ENCODE data around the gene TSPAN13. TPM values are rescaled to one million over a fixed set of nuclear protein-coding genes. Genes with fewer than 3 reads are reported as not detected.

TSPAN13 gene
- total RNA-seq, 2 donors from 2014 or later = 34.9 to 51.2 TPM

- H3K27me3 Mint-ChIP-seq (ENCODE audit: insufficient read depth) = peaks cover 5% of the 10 kb centered on the region
- H3K9ac ChIP-seq (ENCODE audit: extremely low read depth, low read length, poor library complexity, severe bottlenecking) = peak overlapping the region; percentile 74
- no peaks in the 10 kb centered on the region for H3K9me3 Mint-ChIP-seq
- H3K4me3 ChIP-seq (ENCODE audit: low read length) = peak overlapping the region; percentile 86
- TF ChIP-seq CTCF (conservative IDR thresholded peaks at IDR 0.05) = no peak
- H3K36me3 ChIP-seq (ENCODE audit: control insufficient read depth, insufficient read depth, low read length) = no peaks in the 10 kb centered on the region
- WGBS, 2 experiments (ENCODE audit: insufficient coverage in 1 of 2, insufficient read length in 1 of 2) = 20 to 47% methylated on average over 1 to 6 of the region's 6 CpGs
- H3K4me1 ChIP-seq (ENCODE audit: control insufficient read depth, insufficient read depth, low read length) = no peaks in the 10 kb centered on the region
- no peaks in the 10 kb centered on the region for H3K36me3 Mint-ChIP-seq (ENCODE audit: low read depth)
- H3K27ac Mint-ChIP-seq = peak overlapping the region; percentile 57
- H3K27me3 ChIP-seq (ENCODE audit: control insufficient read depth, insufficient read depth, low read length, poor library complexity, severe bottlenecking) = no peaks in the 10 kb centered on the region
- no peak for DNase-seq
- H3K9me3 ChIP-seq (ENCODE audit: control insufficient read depth, low read length) = peaks cover 5% of the 10 kb centered on the region
- H3K4me3 Mint-ChIP-seq = peak overlapping the region; percentile 75
- H3K4me1 Mint-ChIP-seq = peaks cover 26% of the 10 kb centered on the region
- no peak overlapping the region for H3K27ac ChIP-seq (ENCODE audit: low read depth, low read length)
Observed at GRCh38 chr7:16754856-16755317, 1.3 kb downstream of the TSPAN13 start.

- Mint-ChIP-seq H3K27ac (no peak overlapping the region), H3K4me1 (peaks cover 26% of the 10 kb centered on the region), H3K36me3 (ENCODE audit: low read depth) (no peaks in the 10 kb centered on the region), H3K9me3 (no peaks in the 10 kb centered on the region), H3K4me3 (peak overlapping the region; percentile 75), H3K27me3 (ENCODE audit: insufficient read depth) (peaks cover 5% of the 10 kb centered on the region)
- no peaks in the 10 kb centered on the region for H3K4me1 ChIP-seq (ENCODE audit: control insufficient read depth, insufficient read depth, low read length)
- H3K36me3 ChIP-seq (ENCODE audit: control insufficient read depth, insufficient read depth, low read length) = no peaks in the 10 kb centered on the region
- H3K9me3 ChIP-seq (ENCODE audit: control insufficient read depth, low read length) = peaks cover 5% of the 10 kb centered on the region
- no peak for TF ChIP-seq CTCF (conservative IDR thresholded peaks at IDR 0.05)
- peak overlapping the region; percentile 86 for H3K4me3 ChIP-seq (ENCODE audit: low read length)
- H3K9ac ChIP-seq (ENCODE audit: extremely low read depth, low read length, poor library complexity, severe bottlenecking) = no peak overlapping the region
- no peaks in the 10 kb centered on the region for H3K27me3 ChIP-seq (ENCODE audit: control insufficient read depth, insufficient read depth, low read length, poor library complexity, severe bottlenecking)
- H3K27ac ChIP-seq (ENCODE audit: low read depth, low read length) = no peak overlapping the region
- no peak for DNase-seq
Observed at GRCh38 chr7:16755397-16755796, 1.8 kb downstream of the TSPAN13 start.

- peaks cover 37% of the 10 kb centered on the region for H3K4me1 Mint-ChIP-seq
Observed at GRCh38 chr7:16758036-16758435, 4.5 kb downstream of the TSPAN13 start.

More at GRCh38 chr7:16758036-16758435, 4.5 kb downstream of the TSPAN13 start:
- no peak for TF ChIP-seq CTCF (conservative IDR thresholded peaks at IDR 0.05)
- Histone ChIP-seq H3K4me3 (ENCODE audit: low read length) (no peak overlapping the region), H3K27me3 (ENCODE audit: control insufficient read depth, insufficient read depth, low read length, poor library complexity, severe bottlenecking) (no peaks in the 10 kb centered on the region), H3K27ac (ENCODE audit: low read depth, low read length) (no peak overlapping the region), H3K4me1 (ENCODE audit: control insufficient read depth, insufficient read depth, low read length) (no peaks in the 10 kb centered on the region), H3K9ac (ENCODE audit: extremely low read depth, low read length, poor library complexity, severe bottlenecking) (no peak overlapping the region), H3K36me3 (ENCODE audit: control insufficient read depth, insufficient read depth, low read length) (peaks cover 1% of the 10 kb centered on the region), H3K9me3 (ENCODE audit: control insufficient read depth, low read length) (peaks cover 10% of the 10 kb centered on the region)
- Mint-ChIP-seq H3K9me3 (peaks cover 3% of the 10 kb centered on the region), H3K27ac (no peak overlapping the region), H3K4me3 (no peak overlapping the region), H3K27me3 (ENCODE audit: insufficient read depth) (peaks cover 3% of the 10 kb centered on the region), H3K36me3 (ENCODE audit: low read depth) (peaks cover 2% of the 10 kb centered on the region)
- no peak for DNase-seq
- 99 to 100% methylated on average over 1 to 6 of the region's 6 CpGs for WGBS, 2 experiments (ENCODE audit: insufficient coverage in 1 of 2, insufficient read length in 1 of 2)
